SK-N-SH treated with all-trans-retinoic acid at 6 μM for 48 hours (cell line): Measurements from ENCODE around the gene MACC1.

Source experiments
- ATAC-seq: fragments of 200-7000 bp; cut with Tn5 transposase; 3 replicates; pipeline ENCODE4 v1.9.1; 2020; ENCODE audit warnings: mild to moderate bottlenecking, moderate library complexity
- BACH2 ChIP-seq: fragments of 250-450 bp; sonication (Bioruptor Pico); IDR thresholded peaks from 2 replicates; pipeline ENCODE4 v1.9.0; 2021; ENCODE audit warnings: mild to moderate bottlenecking, borderline replicate concordance
- CSDC2 ChIP-seq: fragments of 250-450 bp; sonication (Bioruptor Pico); IDR thresholded peaks from 2 replicates; pipeline ENCODE4 v1.5.0; 2020; ENCODE audit warnings: mild to moderate bottlenecking, moderate library complexity
- ESRRG ChIP-seq: fragments of 250-450 bp; sonication (Bioruptor Pico); IDR thresholded peaks from 2 replicates; pipeline ENCODE4 v1.6.1; 2021; ENCODE audit warnings: mild to moderate bottlenecking
- GLIS3 ChIP-seq: fragments of 250-450 bp; sonication (Bioruptor Pico); IDR thresholded peaks from 2 replicates; pipeline ENCODE4 v1.5.0; 2020; ENCODE audit warnings: mild to moderate bottlenecking, moderate library complexity
- ISL1 ChIP-seq: fragments of 250-450 bp; sonication (Bioruptor Pico); IDR thresholded peaks from 2 replicates; pipeline ENCODE4 v2.1.2; 2022; ENCODE audit warnings: mild to moderate bottlenecking, moderate library complexity
- OSR1 ChIP-seq: fragments of 250-450 bp; sonication (Bioruptor Pico); IDR thresholded peaks from 2 replicates; pipeline ENCODE4 v1.8.0; 2022; ENCODE audit warnings: moderate library complexity, mild to moderate bottlenecking, inconsistent platforms
- PPARA ChIP-seq: fragments of 250-450 bp; sonication (Bioruptor Pico); IDR thresholded peaks from 2 replicates; pipeline ENCODE4 v1.5.0; 2020; ENCODE audit warnings: mild to moderate bottlenecking, borderline replicate concordance
- SNAI2 ChIP-seq: fragments of 250-450 bp; sonication (Bioruptor Pico); IDR thresholded peaks from 2 replicates; pipeline ENCODE4 v1.5.0; 2020; ENCODE audit warnings: mild to moderate bottlenecking, moderate library complexity
- TCF4 ChIP-seq: fragments of 250-450 bp; sonication (Bioruptor Pico); IDR thresholded peaks from 2 replicates; pipeline ENCODE4 v1.8.0; 2021; ENCODE audit warnings: mild to moderate bottlenecking, moderate library complexity, borderline replicate concordance
- TOX ChIP-seq: fragments of 250-450 bp; sonication (Bioruptor Pico); IDR thresholded peaks from 2 replicates; pipeline ENCODE4 v1.8.0; 2021; ENCODE audit warnings: mild to moderate bottlenecking, moderate library complexity, borderline replicate concordance
- ZC3H10 ChIP-seq: fragments of 250-450 bp; sonication (Bioruptor Pico); IDR thresholded peaks from 2 replicates; pipeline ENCODE4 v1.5.1; 2021; ENCODE audit warnings: mild to moderate bottlenecking, moderate library complexity
- ZFP3 ChIP-seq: fragments of 250-450 bp; sonication (Bioruptor Pico); IDR thresholded peaks from 2 replicates; pipeline ENCODE4 v1.5.0; 2020; ENCODE audit warnings: mild to moderate bottlenecking, moderate library complexity
- ZFP30 ChIP-seq: fragments of 450-650 bp; formaldehyde crosslinking; IDR thresholded peaks from 2 replicates; pipeline ENCODE4 v1.5.0; 2022; ENCODE audit warnings: mild to moderate bottlenecking, moderate library complexity
- ZNF565 ChIP-seq: fragments of 450-650 bp; formaldehyde crosslinking; conservative IDR thresholded peaks from 2 replicates; pipeline ENCODE4 v1.5.0; 2020; ENCODE audit warnings: low read depth, mild to moderate bottlenecking, moderate library complexity
- ZNF70 ChIP-seq: fragments of 450-650 bp; formaldehyde crosslinking; IDR thresholded peaks from 2 replicates; pipeline ENCODE4 v1.5.0; 2020; ENCODE audit warnings: mild to moderate bottlenecking, moderate library complexity
- ZNF8 ChIP-seq: fragments of 450-650 bp; formaldehyde crosslinking; IDR thresholded peaks from 2 replicates; pipeline ENCODE4 v1.5.0; 2020; ENCODE audit warnings: mild to moderate bottlenecking, moderate library complexity
- TF ChIP-seq, protein P1 (sequence below): fragments of 250-450 bp; sonication (Bioruptor Pico); IDR thresholded peaks from 2 replicates; pipeline ENCODE4 v1.8.0; 2020; ENCODE audit warnings: mild to moderate bottlenecking, moderate library complexity, borderline replicate concordance
- TF ChIP-seq, protein P2 (sequence below): fragments of 250-450 bp; sonication (Bioruptor Pico); IDR thresholded peaks from 2 replicates; pipeline ENCODE4 v1.5.0; 2020; ENCODE audit warnings: mild to moderate bottlenecking, moderate library complexity
- TF ChIP-seq, protein P3 (sequence below): fragments of 250-450 bp; sonication (Bioruptor Pico); IDR thresholded peaks from 2 replicates; pipeline ENCODE4 v1.8.0; 2021; ENCODE audit warnings: low read depth, mild to moderate bottlenecking, moderate library complexity, borderline replicate concordance
- TF ChIP-seq, protein P4 (sequence below): fragments of 250-450 bp; sonication (Bioruptor Pico); IDR thresholded peaks from 2 replicates; pipeline ENCODE4 v1.5.1; 2020; ENCODE audit warnings: low read depth, mild to moderate bottlenecking, moderate library complexity
- TF ChIP-seq, protein P5 (sequence below): fragments of 250-450 bp; sonication (Bioruptor Pico); IDR thresholded peaks from 2 replicates; pipeline ENCODE4 v1.5.1; 2021; ENCODE audit warnings: mild to moderate bottlenecking, moderate library complexity

The MACC1 gene

DNA sequence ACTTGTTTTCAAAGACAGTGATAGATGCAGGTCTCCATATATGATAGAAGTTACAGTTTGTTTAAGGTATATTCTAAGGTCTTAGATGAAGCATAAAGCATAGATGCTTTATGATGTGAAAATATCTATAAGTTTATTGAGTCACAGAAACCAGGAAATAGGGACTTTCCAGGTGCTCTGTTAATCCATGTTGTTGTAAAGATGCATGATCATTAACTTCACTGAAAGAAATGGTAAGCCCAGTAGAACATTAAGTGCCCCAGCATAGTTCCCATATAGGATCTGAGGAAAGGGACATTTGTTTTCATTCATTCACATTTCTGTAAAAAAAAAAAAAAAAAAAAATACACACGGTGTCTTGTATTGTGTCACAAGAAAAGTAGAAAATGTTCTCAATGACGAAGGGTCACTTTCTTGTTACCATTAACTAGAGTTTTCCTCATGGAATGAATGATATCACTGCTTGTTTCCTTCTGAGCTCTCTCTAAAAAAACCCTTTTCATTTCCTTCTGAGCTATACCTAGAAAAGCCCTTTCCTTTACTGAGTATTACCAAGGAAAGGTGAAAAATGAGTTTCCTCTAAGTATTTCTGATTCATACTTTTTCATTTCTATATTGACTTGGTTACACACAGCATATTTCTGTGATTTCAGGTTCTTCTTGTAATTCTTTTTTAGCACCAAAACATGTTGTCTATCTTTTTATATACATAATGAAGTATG is 105.2 kb downstream of the MACC1 start (continued):
- TF ChIP-seq BACH2, result no peak
- TF ChIP-seq, all 23 proteins: peak for 0

DNA sequence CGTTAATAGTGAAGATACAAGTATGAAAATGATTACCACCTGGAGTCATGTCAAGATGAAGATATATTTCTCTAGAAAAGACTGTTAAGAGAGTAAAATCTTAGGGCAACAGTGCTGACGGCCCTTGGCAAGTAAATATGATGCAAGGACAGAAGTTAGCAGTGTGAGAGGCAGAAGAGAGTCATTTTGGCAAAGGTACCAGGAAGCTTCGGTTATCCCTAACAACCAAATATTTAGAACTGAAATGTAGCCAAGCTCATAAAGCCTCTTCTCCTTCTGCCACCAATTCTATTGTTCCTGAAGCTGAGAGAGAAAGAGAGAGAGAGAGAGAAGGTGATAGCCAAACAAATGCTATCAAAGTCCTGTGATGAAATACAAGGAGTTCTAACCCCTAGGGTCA is 109.6 kb downstream of the MACC1 start:
- no peak for ATAC-seq
- TF ChIP-seq, protein P1, sequence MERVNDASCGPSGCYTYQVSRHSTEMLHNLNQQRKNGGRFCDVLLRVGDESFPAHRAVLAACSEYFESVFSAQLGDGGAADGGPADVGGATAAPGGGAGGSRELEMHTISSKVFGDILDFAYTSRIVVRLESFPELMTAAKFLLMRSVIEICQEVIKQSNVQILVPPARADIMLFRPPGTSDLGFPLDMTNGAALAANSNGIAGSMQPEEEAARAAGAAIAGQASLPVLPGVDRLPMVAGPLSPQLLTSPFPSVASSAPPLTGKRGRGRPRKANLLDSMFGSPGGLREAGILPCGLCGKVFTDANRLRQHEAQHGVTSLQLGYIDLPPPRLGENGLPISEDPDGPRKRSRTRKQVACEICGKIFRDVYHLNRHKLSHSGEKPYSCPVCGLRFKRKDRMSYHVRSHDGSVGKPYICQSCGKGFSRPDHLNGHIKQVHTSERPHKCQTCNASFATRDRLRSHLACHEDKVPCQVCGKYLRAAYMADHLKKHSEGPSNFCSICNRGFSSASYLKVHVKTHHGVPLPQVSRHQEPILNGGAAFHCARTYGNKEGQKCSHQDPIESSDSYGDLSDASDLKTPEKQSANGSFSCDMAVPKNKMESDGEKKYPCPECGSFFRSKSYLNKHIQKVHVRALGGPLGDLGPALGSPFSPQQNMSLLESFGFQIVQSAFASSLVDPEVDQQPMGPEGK (CRISPR knock-in tag), result no peak
- TF ChIP-seq TCF4 (no peak), BACH2 (no peak), OSR1 (CRISPR knock-in tag) (no peak), TOX (CRISPR knock-in tag) (no peak), ESRRG (CRISPR knock-in tag) (no peak), ZFP30 (CRISPR knock-in tag) (no peak), GLIS3 (CRISPR knock-in tag) (no peak)
- TF ChIP-seq, protein P2, sequence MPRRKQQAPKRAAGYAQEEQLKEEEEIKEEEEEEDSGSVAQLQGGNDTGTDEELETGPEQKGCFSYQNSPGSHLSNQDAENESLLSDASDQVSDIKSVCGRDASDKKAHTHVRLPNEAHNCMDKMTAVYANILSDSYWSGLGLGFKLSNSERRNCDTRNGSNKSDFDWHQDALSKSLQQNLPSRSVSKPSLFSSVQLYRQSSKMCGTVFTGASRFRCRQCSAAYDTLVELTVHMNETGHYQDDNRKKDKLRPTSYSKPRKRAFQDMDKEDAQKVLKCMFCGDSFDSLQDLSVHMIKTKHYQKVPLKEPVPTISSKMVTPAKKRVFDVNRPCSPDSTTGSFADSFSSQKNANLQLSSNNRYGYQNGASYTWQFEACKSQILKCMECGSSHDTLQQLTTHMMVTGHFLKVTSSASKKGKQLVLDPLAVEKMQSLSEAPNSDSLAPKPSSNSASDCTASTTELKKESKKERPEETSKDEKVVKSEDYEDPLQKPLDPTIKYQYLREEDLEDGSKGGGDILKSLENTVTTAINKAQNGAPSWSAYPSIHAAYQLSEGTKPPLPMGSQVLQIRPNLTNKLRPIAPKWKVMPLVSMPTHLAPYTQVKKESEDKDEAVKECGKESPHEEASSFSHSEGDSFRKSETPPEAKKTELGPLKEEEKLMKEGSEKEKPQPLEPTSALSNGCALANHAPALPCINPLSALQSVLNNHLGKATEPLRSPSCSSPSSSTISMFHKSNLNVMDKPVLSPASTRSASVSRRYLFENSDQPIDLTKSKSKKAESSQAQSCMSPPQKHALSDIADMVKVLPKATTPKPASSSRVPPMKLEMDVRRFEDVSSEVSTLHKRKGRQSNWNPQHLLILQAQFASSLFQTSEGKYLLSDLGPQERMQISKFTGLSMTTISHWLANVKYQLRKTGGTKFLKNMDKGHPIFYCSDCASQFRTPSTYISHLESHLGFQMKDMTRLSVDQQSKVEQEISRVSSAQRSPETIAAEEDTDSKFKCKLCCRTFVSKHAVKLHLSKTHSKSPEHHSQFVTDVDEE (CRISPR knock-in tag), result no peak
- TF ChIP-seq, protein P3, sequence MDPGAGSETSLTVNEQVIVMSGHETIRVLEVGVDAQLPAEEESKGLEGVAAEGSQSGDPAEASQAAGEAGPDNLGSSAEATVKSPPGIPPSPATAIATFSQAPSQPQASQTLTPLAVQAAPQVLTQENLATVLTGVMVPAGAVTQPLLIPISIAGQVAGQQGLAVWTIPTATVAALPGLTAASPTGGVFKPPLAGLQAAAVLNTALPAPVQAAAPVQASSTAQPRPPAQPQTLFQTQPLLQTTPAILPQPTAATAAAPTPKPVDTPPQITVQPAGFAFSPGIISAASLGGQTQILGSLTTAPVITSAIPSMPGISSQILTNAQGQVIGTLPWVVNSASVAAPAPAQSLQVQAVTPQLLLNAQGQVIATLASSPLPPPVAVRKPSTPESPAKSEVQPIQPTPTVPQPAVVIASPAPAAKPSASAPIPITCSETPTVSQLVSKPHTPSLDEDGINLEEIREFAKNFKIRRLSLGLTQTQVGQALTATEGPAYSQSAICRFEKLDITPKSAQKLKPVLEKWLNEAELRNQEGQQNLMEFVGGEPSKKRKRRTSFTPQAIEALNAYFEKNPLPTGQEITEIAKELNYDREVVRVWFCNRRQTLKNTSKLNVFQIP, result no peak
- TF ChIP-seq, all 23 proteins: peak for 0

DNA sequence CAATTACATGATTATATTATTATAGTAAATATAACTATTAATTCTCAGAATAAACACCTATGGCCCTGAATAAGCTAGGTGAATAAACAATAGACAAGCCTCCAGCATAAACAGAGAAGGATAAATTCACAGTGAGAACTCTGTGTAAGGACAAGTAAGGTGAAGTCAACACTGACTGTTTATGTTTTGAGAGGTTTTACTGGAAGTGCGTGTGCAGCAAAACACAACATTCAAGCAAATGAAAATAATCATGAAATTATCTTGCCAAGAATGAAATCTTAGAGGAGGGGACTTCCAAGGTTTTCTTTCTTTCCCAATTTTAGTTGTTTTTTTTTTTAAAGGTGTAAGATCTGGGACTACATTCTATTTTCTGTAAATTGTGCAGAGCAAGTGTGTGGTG is 112.5 kb downstream of the MACC1 start:
- TF ChIP-seq SNAI2 (CRISPR knock-in tag) (no peak), ZC3H10 (no peak), ZFP3 (CRISPR knock-in tag) (no peak), ZNF8 (CRISPR knock-in tag) (no peak), ESRRG (CRISPR knock-in tag) (no peak), CSDC2 (no peak), BACH2 (no peak), ZNF565 (CRISPR knock-in tag) (no peak), GLIS3 (CRISPR knock-in tag) (no peak), PPARA (CRISPR knock-in tag) (no peak), OSR1 (CRISPR knock-in tag) (no peak), ZNF70 (no peak), ISL1 (CRISPR knock-in tag) (no peak), TCF4 (no peak), TOX (CRISPR knock-in tag) (no peak)
- TF ChIP-seq, protein P1 (CRISPR knock-in tag), result no peak
- TF ChIP-seq, protein P4, sequence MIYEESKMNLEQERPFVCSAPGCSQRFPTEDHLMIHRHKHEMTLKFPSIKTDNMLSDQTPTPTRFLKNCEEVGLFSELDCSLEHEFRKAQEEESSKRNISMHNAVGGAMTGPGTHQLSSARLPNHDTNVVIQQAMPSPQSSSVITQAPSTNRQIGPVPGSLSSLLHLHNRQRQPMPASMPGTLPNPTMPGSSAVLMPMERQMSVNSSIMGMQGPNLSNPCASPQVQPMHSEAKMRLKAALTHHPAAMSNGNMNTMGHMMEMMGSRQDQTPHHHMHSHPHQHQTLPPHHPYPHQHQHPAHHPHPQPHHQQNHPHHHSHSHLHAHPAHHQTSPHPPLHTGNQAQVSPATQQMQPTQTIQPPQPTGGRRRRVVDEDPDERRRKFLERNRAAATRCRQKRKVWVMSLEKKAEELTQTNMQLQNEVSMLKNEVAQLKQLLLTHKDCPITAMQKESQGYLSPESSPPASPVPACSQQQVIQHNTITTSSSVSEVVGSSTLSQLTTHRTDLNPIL (CRISPR knock-in tag), result no peak
- TF ChIP-seq, protein P2 (CRISPR knock-in tag), result no peak
- TF ChIP-seq, protein P5, sequence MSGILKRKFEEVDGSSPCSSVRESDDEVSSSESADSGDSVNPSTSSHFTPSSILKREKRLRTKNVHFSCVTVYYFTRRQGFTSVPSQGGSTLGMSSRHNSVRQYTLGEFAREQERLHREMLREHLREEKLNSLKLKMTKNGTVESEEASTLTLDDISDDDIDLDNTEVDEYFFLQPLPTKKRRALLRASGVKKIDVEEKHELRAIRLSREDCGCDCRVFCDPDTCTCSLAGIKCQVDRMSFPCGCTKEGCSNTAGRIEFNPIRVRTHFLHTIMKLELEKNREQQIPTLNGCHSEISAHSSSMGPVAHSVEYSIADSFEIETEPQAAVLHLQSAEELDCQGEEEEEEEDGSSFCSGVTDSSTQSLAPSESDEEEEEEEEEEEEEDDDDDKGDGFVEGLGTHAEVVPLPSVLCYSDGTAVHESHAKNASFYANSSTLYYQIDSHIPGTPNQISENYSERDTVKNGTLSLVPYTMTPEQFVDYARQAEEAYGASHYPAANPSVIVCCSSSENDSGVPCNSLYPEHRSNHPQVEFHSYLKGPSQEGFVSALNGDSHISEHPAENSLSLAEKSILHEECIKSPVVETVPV (CRISPR knock-in tag), result no peak
- TF ChIP-seq, protein P3, result no peak
- TF ChIP-seq, all 23 proteins: peak for 0

More for the DNA sequence above, 112.5 kb downstream of the MACC1 start:
- ATAC-seq, result no peak
